K562 (cell line): ENCODE data around the gene COL5A3. TPM values are rescaled to one million over a fixed set of nuclear protein-coding genes. Genes with fewer than 3 reads are reported as not detected.

Experiments used
- CBX8 ChIP-seq: fragments of 200-600 bp; sonication (generic); IDR thresholded peaks from 2 replicates; pipeline ENCODE4 v1.6.1; 2012; ENCODE audit warnings: borderline replicate concordance, mixed run types, low read depth, mild to moderate bottlenecking, moderate library complexity, mixed read lengths, low read length, control low read depth, inconsistent platforms; ENCODE audit not compliant: poor library complexity, severe bottlenecking; ENCODE audit errors: extremely low read depth
- FOSL1 ChIP-seq: fragments of 200-800 bp; sonication (Bioruptor generic); conservative IDR thresholded peaks from 2 replicates; pipeline ENCODE4 v1.6.1; 2016; ENCODE audit warnings: missing genetic modification characterization, missing compliant biosample characterization
- GABPB1 ChIP-seq: sonication (generic); formaldehyde crosslinking; IDR thresholded peaks from 2 replicates; pipeline ENCODE4 v1.8.0; 2022; ENCODE audit warnings: mild to moderate bottlenecking, missing genetic modification reagents
- HDAC2 ChIP-seq: fragments of 450-650 bp; IDR thresholded peaks from 2 replicates; pipeline ENCODE4 v1.6.1; 2016; ENCODE audit warnings: mild to moderate bottlenecking
- L3MBTL2 ChIP-seq: fragments of 450-650 bp; IDR thresholded peaks from 2 replicates; pipeline ENCODE4 v1.6.1; 2016; ENCODE audit warnings: mild to moderate bottlenecking, moderate library complexity
- MTA1 ChIP-seq: fragments of 450-650 bp; IDR thresholded peaks from 2 replicates; pipeline ENCODE4 v1.6.1; 2017; ENCODE audit warnings: borderline replicate concordance
- NCOR1 ChIP-seq: fragments of 450-650 bp; IDR thresholded peaks from 2 replicates; pipeline ENCODE4 v1.6.1; 2016; ENCODE audit warnings: mild to moderate bottlenecking, moderate library complexity
- NFE2L1 ChIP-seq: fragments of 450-650 bp; IDR thresholded peaks from 2 replicates; pipeline ENCODE4 v1.6.1; 2016; ENCODE audit warnings: missing genetic modification characterization, low read depth, mild to moderate bottlenecking, missing compliant biosample characterization, moderate library complexity, borderline replicate concordance
- NR2F6 ChIP-seq: fragments of 450-650 bp; formaldehyde crosslinking; IDR thresholded peaks from 2 replicates; pipeline ENCODE4 v1.4.0; 2020; ENCODE audit warnings: mild to moderate bottlenecking
- RBM34 ChIP-seq: fragments of 200-400 bp; formaldehyde crosslinking; IDR thresholded peaks from 2 replicates; pipeline ENCODE4 v1.6.1; 2018; ENCODE audit warnings: low read length, borderline replicate concordance; ENCODE audit not compliant: insufficient read depth
- SMARCC2 ChIP-seq: fragments of 450-650 bp; IDR thresholded peaks from 2 replicates; pipeline ENCODE4 v1.6.1; 2017; ENCODE audit warnings: antibody characterized with exemption, moderate library complexity, mild to moderate bottlenecking, low read depth
- SMARCE1 ChIP-seq: fragments of 450-650 bp; IDR thresholded peaks from 2 replicates; pipeline ENCODE4 v1.7.1; 2016; ENCODE audit warnings: mild to moderate bottlenecking
- SRSF7 ChIP-seq: fragments of 200-400 bp; formaldehyde crosslinking; optimal IDR thresholded peaks from 2 replicates; pipeline ENCODE3; 2017; ENCODE audit warnings: mild to moderate bottlenecking, low read depth, low read length
- TBP ChIP-seq: optimal IDR thresholded peaks from 2 replicates; pipeline ENCODE3; 2011; ENCODE audit warnings: low read depth, low read length, improper control_type of control experiment
- TCFL5 ChIP-seq: fragments of 250-450 bp; sonication (Bioruptor Pico); conservative IDR thresholded peaks from 2 replicates; pipeline ENCODE4 v1.6.1; 2021; ENCODE audit warnings: mild to moderate bottlenecking, moderate library complexity, matching md5 sums
- U2AF2 ChIP-seq: fragments of 200-400 bp; formaldehyde crosslinking; optimal IDR thresholded peaks from 2 replicates; pipeline ENCODE3; 2017; ENCODE audit warnings: low read depth, mild to moderate bottlenecking, low read length
- ZNF224 ChIP-seq: sonication (generic); formaldehyde crosslinking; IDR thresholded peaks from 2 replicates; pipeline ENCODE4 v1.8.0; 2022; ENCODE audit warnings: mild to moderate bottlenecking, missing genetic modification reagents
- ZNF263 ChIP-seq: sonication (generic); formaldehyde crosslinking; IDR thresholded peaks from 2 replicates; pipeline ENCODE4 v1.8.0; 2022; ENCODE audit warnings: mild to moderate bottlenecking, missing genetic modification reagents, borderline replicate concordance
- ZNF444 ChIP-seq: fragments of 250-450 bp; sonication (Bioruptor Pico); IDR thresholded peaks from 2 replicates; pipeline ENCODE4 v1.4.0; 2020; ENCODE audit warnings: mild to moderate bottlenecking, moderate library complexity
- ZNF76 ChIP-seq: fragments of 250-450 bp; sonication (Bioruptor Pico); IDR thresholded peaks from 2 replicates; pipeline ENCODE4 v1.4.0; 2020; ENCODE audit warnings: mild to moderate bottlenecking, moderate library complexity, borderline replicate concordance
- polyA plus RNA-seq, 8 experiments: library from polyadenylated mRNA; depleted of rRNA in 4 of 8; stranded (reverse) in 5 of 8; unstranded in 3 of 8; fragments of >200 nt; fragmentation: Nextera tagmentation in 2 of 8; fragmentation: Illumina TruSeq in 1 of 8; extraction: Ambion mirVana in 2 of 8; extraction: Trizol in 1 of 8; gene quantifications; 2 replicates each; pipeline versions ENCODE4 v1.2.1 to v1.2.3, GENCODE V29; 2011 to 2014; ENCODE audit warnings: inconsistent platforms in 1 of 8, missing spikeins in 1 of 8
- total RNA-seq, 7 experiments: library from RNA; depleted of rRNA in 6 of 7; stranded (reverse); fragments of >200 nt in 6 of 7; fragmentation: Illumina TruSeq in 2 of 7; extraction: Trizol in 2 of 7; gene quantifications; 2 replicates each; pipeline versions ENCODE4 v1.2.1 to v1.2.3, GENCODE V29; 2011 to 2021; ENCODE audit warnings: low replicate concordance in 1 of 7
- TF ChIP-seq, protein P1 (sequence below), 2 experiments: fragments of 450-650 bp; formaldehyde crosslinking in 1 of 2; IDR thresholded peaks; 2 replicates each; pipeline versions ENCODE4 v1.4.0 to v1.6.1; 2014 to 2020; ENCODE audit warnings: mild to moderate bottlenecking in 2 of 2, borderline replicate concordance in 1 of 2, low read depth in 1 of 2

Gene COL5A3
- total and polyA plus RNA-seq, 9 of the 15 experiments (the other 6 are each of a cell fraction or from before 2014, with no cell fraction given): 0.01 to 0.02 TPM; not detected in 7

DNA sequence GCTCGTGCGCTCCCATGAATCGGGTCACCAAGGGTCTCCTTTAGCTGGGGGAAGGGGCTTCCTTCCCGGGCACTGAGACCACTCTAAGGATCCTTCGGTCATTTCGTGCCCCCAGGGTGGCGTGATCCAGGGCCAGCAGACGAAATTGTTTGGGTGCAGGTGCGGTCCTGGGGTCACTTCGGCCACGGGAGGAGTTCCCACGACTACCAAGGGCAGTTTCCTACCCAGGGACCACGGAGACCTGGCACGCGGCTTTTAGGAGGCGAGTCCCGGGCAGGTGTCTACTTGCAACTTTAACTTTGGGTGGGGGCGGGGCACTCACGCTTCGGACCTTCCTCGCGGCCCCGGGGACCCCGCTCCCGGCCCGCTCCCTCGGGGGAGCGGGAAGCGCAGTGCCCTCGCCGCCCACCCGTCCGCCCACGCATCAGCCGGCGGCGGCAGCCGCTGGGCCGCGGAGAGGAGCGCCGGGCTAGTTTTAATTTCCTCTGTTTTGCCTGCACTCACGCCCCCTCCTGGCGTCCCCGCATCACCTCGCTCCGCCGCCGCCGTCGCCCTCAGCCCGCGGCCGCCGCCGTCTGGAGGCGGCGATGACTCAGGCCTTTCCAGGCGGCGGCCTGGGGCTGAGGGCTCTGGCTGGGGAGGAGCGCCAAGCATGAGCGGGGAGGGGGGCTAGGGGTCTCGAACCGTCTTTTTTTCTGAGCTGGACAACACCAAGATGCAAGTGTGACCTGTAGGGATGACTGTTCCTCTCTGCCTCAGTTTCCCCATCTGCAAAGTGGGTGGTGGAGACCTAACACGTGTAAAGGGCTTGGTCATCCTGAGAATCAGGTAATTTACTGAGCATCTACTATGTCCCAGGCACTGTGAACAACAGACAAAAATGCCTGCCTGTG, 95.7 kb downstream of the COL5A3 start (continued):
- TF ChIP-seq U2AF2 (no peak), TBP (peak; percentile 21), L3MBTL2 (peak; percentile 95), SMARCC2 (peak; percentile 68; the same call in 1 of the 2 replicates), SMARCE1 (peak; percentile 57; the same call in 1 of the 2 replicates), SRSF7 (no peak), RBM34 (no peak), ZNF263 (CRISPR knock-in tag) (no peak; the same call in 1 of the 2 replicates), NCOR1 (peak; percentile 82), ZNF76 (CRISPR knock-in tag) (no peak), ZNF444 (CRISPR knock-in tag) (no peak), ZNF224 (CRISPR knock-in tag) (no peak), MTA1 (peak; percentile 47; the same call in 1 of the 2 replicates), GABPB1 (CRISPR knock-in tag) (no peak), NR2F6 (CRISPR knock-in tag) (no peak), CBX8 (no peak), HDAC2 (peak; percentile 89), FOSL1 (tag) (peak; percentile 85), TCFL5 (CRISPR knock-in tag) (no peak), NFE2L1 (peak; percentile 38; the same call in 1 of the 2 replicates)
- TF ChIP-seq, protein P1, sequence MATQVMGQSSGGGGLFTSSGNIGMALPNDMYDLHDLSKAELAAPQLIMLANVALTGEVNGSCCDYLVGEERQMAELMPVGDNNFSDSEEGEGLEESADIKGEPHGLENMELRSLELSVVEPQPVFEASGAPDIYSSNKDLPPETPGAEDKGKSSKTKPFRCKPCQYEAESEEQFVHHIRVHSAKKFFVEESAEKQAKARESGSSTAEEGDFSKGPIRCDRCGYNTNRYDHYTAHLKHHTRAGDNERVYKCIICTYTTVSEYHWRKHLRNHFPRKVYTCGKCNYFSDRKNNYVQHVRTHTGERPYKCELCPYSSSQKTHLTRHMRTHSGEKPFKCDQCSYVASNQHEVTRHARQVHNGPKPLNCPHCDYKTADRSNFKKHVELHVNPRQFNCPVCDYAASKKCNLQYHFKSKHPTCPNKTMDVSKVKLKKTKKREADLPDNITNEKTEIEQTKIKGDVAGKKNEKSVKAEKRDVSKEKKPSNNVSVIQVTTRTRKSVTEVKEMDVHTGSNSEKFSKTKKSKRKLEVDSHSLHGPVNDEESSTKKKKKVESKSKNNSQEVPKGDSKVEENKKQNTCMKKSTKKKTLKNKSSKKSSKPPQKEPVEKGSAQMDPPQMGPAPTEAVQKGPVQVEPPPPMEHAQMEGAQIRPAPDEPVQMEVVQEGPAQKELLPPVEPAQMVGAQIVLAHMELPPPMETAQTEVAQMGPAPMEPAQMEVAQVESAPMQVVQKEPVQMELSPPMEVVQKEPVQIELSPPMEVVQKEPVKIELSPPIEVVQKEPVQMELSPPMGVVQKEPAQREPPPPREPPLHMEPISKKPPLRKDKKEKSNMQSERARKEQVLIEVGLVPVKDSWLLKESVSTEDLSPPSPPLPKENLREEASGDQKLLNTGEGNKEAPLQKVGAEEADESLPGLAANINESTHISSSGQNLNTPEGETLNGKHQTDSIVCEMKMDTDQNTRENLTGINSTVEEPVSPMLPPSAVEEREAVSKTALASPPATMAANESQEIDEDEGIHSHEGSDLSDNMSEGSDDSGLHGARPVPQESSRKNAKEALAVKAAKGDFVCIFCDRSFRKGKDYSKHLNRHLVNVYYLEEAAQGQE (IDR thresholded peaks at IDR 0.05; ENCODE audit: borderline replicate concordance): peak; percentile 73; the same call in 1 of the 2 replicates
- TF ChIP-seq, protein P1 (CRISPR knock-in tag; IDR thresholded peaks at IDR 0.05; ENCODE audit: low read depth): no peak
